ENCODE results near the gene KIF7.

KIF7 gene

DNA sequence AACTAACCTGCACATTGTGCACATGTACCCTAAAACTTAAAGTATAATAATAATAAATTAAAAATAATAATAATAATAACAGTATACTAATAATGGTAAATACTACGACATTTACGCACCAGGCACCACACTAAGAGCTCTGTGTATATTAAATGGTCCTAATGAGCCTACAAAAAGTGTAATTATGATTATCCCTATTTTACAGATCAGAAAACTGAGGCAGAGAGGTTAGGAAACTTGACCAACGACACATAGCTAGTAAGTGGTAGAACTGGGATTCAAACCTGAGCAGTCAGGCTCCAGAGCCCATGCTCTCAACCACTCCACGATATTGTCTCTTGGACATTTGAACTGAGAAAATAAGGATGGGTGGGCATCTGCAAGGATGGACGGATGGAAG is 15.0 kb downstream of the KIF7 start:
- H3K4me3 ChIP-seq (ENCODE audit: low read depth, low read length) = no peak overlapping the region
- TF ChIP-seq, protein P1, sequence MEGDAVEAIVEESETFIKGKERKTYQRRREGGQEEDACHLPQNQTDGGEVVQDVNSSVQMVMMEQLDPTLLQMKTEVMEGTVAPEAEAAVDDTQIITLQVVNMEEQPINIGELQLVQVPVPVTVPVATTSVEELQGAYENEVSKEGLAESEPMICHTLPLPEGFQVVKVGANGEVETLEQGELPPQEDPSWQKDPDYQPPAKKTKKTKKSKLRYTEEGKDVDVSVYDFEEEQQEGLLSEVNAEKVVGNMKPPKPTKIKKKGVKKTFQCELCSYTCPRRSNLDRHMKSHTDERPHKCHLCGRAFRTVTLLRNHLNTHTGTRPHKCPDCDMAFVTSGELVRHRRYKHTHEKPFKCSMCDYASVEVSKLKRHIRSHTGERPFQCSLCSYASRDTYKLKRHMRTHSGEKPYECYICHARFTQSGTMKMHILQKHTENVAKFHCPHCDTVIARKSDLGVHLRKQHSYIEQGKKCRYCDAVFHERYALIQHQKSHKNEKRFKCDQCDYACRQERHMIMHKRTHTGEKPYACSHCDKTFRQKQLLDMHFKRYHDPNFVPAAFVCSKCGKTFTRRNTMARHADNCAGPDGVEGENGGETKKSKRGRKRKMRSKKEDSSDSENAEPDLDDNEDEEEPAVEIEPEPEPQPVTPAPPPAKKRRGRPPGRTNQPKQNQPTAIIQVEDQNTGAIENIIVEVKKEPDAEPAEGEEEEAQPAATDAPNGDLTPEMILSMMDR (IDR thresholded peaks at IDR 0.05; ENCODE audit: low read depth, low read length) = no peak

- TF ChIP-seq, protein P1 (IDR thresholded peaks at IDR 0.05; ENCODE audit: low read depth, low read length) = no peak
- no peak overlapping the region for H3K4me3 ChIP-seq (ENCODE audit: low read depth, low read length)
These were observed 21.7 kb downstream of the KIF7 start for GRCh38 chr15:89633585-89633984.

DNA sequence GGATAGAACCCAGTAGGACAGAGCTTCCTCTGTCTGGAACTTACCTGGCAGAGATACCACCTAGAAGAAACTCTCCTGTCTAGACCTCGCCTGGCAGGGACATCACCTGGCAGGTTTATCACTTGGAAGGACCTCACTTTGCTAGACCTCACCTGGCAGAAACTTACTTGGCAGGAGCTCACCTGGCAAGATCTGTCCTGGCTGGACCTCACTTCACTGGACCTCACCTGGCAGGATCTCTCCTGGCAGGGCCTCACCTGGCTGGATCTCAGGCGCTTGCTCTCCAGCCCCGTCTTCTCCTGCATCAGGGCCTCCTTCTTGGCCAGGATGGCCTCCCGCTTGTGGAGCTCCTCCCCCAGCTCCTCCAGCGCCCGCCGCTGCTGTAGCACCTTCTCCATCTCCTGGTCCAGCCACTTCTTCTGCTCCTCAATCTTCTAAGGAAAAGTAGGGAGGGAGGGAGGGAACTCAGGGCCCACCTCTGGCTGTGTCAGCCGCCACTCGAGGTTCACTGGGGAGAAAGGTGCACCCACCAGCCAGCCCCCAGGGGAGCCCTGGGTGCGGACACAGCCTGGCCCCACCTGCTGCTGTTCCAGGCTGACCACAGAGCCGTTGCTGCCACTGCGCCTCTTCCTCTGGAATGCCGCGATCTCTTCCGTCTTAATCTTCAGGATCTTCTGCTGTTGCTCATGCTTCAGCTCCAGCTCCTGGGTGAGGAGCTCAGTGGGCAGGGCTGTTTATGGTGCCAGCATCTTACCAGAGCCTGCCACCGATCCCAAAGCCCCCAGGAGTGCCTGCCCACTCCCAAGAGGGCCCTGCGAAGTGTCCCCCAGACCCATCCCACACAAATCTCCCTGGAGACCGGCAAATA is 22.5 kb downstream of the KIF7 start:
- H3K4me3 ChIP-seq (ENCODE audit: low read depth, low read length) = no peak overlapping the region
- TF ChIP-seq, protein P1 (IDR thresholded peaks at IDR 0.05; ENCODE audit: low read depth, low read length) = no peak

DNA sequence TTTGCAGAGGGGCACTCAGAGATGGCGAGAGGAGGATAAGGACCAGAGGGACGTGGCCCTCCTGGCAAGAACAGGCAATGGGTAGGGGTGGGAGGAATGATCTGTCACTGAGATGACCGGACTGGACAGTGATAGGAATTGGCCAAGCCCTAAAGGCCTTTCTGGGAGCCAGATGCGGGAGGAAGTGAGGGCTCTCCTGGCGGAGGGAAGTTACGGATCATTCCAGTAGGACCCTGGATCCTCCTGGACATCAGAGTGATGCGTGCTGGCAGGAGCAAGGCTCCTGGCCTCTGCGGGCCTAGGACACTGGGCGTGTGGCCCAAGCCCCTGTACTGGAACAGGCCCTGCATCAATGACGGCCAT is 23.4 kb downstream of the KIF7 start:
- H3K4me3 ChIP-seq (ENCODE audit: low read depth, low read length) = no peak overlapping the region
- TF ChIP-seq, protein P1 (IDR thresholded peaks at IDR 0.05; ENCODE audit: low read depth, low read length) = no peak

DNA sequence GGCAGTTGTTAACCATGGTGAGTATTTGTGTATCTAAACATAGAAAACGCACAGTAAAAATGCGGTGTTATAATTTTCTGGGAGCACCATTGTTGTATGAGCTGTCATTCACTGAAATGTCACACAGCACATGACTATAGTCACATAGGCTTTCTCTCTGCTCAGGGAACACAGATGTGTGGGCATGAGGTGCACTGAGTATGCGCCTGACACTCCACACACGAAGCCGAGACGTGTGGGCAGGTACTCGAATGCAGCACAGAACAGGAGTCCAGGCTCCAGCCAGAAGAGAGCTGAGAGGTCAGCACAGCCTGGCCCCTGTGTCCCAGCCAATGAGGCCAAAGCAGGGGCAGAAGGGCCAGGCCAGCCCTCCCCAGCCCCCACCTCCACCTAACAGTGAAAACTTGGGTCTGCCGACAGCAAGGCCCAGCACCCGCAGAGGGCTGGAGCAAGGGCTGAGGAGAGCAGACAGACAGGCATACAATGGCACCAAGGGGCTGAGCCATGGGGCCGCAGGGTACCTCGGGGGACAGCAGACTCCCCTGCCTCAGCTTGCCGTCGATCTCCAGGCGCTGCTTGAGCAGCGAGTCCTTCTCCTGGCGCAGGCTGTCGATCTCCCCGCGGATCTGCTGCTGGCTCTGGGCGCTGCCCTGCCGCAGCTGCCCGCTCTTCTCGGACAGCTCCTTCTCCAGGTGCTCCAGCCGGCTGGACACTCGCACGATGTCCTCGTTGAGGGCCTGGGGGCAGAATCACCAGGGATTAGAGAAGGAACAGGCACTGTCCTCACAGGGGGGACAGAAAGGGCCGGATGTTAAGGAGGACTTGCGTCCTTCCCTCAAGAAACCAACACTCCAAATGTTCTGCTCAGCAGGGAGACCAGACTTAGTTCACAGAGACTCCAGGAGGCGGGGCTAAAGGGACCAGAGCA is 24.0 kb downstream of the KIF7 start:
- TF ChIP-seq, protein P1 (IDR thresholded peaks at IDR 0.05; ENCODE audit: low read depth, low read length) = no peak
- no peak overlapping the region for H3K4me3 ChIP-seq (ENCODE audit: low read depth, low read length)

GRCh38 chr15:89630260-89630659 is 25.0 kb downstream of the KIF7 start:
- H3K4me3 ChIP-seq (ENCODE audit: low read depth, low read length) = no peak overlapping the region
- TF ChIP-seq, protein P1 (IDR thresholded peaks at IDR 0.05; ENCODE audit: low read depth, low read length) = no peak

DNA sequence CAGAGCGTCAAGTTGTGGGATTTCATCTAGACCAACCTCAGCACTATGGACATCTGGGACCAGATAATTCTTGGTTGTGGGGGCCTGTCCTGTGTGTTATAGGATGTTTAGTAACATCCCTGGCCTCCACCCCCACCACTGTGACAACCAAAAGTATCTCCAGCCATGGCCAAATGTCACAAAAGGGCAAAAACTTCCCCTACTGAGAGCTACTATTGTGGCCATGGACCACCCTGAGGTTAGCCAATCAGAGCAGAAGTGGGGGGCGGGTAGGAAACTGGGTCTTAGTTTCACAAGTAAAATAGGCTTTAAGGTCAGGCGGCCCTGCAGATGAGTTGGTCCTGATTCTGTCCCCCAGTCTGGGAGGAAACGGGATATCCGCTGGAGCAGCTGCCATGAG is 25.4 kb downstream of the KIF7 start:
- no peak overlapping the region for H3K4me3 ChIP-seq (ENCODE audit: low read depth, low read length)
- TF ChIP-seq, protein P1 (IDR thresholded peaks at IDR 0.05; ENCODE audit: low read depth, low read length) = no peak
